DOHH2 (cell line): ENCODE results near the gene PRDM10.

Experiments used
- H3F3A ChIP-seq: fragments of 200-600 bp; sonication (generic), shearing (Covaris generic); 2 replicates; pipeline ENCODE4 v1.6.0; 2016; ENCODE audit warnings: antibody characterized with exemption, mild to moderate bottlenecking; ENCODE audit not compliant: control insufficient read depth, insufficient read depth
- H3K27ac ChIP-seq: fragments of 200-600 bp; sonication (generic); 2 replicates; pipeline ENCODE4 v1.5.1; 2014; ENCODE audit warnings: low read depth, mild to moderate bottlenecking, low read length, moderate library complexity
- H3K27me3 ChIP-seq: fragments of 200-600 bp; sonication (generic); 2 replicates; pipeline ENCODE4 v1.6.1; 2014; ENCODE audit warnings: mild to moderate bottlenecking, low read length, mixed read lengths; ENCODE audit not compliant: control insufficient read depth
- H3K36me3 ChIP-seq: fragments of 200-600 bp; sonication (generic); 2 replicates; pipeline ENCODE4 v1.6.1; 2014; ENCODE audit warnings: mild to moderate bottlenecking, low read length, moderate library complexity, mixed read lengths; ENCODE audit not compliant: control insufficient read depth
- H3K4me1 ChIP-seq: fragments of 200-600 bp; sonication (generic); 2 replicates; pipeline ENCODE4 v1.6.1; 2014; ENCODE audit warnings: mild to moderate bottlenecking, low read length, mixed read lengths; ENCODE audit not compliant: control insufficient read depth
- H3K4me2 ChIP-seq: fragments of 200-600 bp; sonication (generic); 2 replicates; pipeline ENCODE4 v1.6.0; 2014; ENCODE audit warnings: mild to moderate bottlenecking, low read length, moderate library complexity
- H3K4me3 ChIP-seq: fragments of 200-600 bp; sonication (generic); 2 replicates; pipeline ENCODE4 v1.5.1; 2014; ENCODE audit warnings: mild to moderate bottlenecking, low read length, mixed read lengths
- H3K79me2 ChIP-seq: fragments of 200-600 bp; sonication (generic); 2 replicates; pipeline ENCODE4 v1.6.1; 2014; ENCODE audit warnings: mild to moderate bottlenecking, low read length, mixed read lengths; ENCODE audit not compliant: control insufficient read depth
- H3K9me2 ChIP-seq: fragments of 200-600 bp; sonication (generic); replicated peaks from 2 replicates; pipeline ENCODE4 v1.6.1; 2014; ENCODE audit warnings: mild to moderate bottlenecking, low read length, mixed read lengths; ENCODE audit not compliant: control insufficient read depth
- H3K9me3 ChIP-seq: fragments of 200-600 bp; sonication (generic); 2 replicates; pipeline ENCODE4 v1.6.1; 2014; ENCODE audit warnings: antibody characterized with exemption, low read length, mixed read lengths; ENCODE audit not compliant: control insufficient read depth, insufficient read depth
- H4K20me1 ChIP-seq: fragments of 200-600 bp; sonication (generic); 2 replicates; pipeline ENCODE4 v1.6.0; 2014; ENCODE audit warnings: low read depth, mild to moderate bottlenecking, antibody characterized with exemption, low read length, moderate library complexity; ENCODE audit not compliant: control insufficient read depth, insufficient read depth
- CTCF ChIP-seq: fragments of 200-600 bp; sonication (generic); IDR thresholded peaks from one replicate; pipeline ENCODE4 v1.5.1; 2014; ENCODE audit warnings: antibody characterized with exemption, mild to moderate bottlenecking, low read depth, low read length; ENCODE audit not compliant: poor library complexity, severe bottlenecking
- EZH2phosphoT487 ChIP-seq: fragments of 200-600 bp; sonication (generic); IDR thresholded peaks from 2 replicates; pipeline ENCODE4 v1.6.1; 2017; ENCODE audit warnings: borderline replicate concordance, mild to moderate bottlenecking, antibody characterized with exemption, low read length, moderate library complexity, mixed read lengths

PRDM10 gene

GRCh38 chr11:129855086-129855485, 147.5 kb downstream of the PRDM10 start:
- H3K9me2 ChIP-seq: no peaks in the 10 kb centered on the region
- no peaks in the 10 kb centered on the region for H3K27me3 ChIP-seq
- H3K4me1 ChIP-seq: peaks cover 13% of the 10 kb centered on the region
- peaks cover 3% of the 10 kb centered on the region; the same call in 1 of the 2 replicates for H3K36me3 ChIP-seq
- no peak overlapping the region for H3K27ac ChIP-seq
- TF ChIP-seq EZH2phosphoT487 (no peak), CTCF (no peak)
- H3F3A ChIP-seq: no peaks in the 10 kb centered on the region
- no peak overlapping the region for H3K4me2 ChIP-seq
- H3K4me3 ChIP-seq: no peak overlapping the region
- no peaks in the 10 kb centered on the region for H3K79me2 ChIP-seq
- no peaks in the 10 kb centered on the region for H4K20me1 ChIP-seq
- H3K9me3 ChIP-seq: no peaks in the 10 kb centered on the region

GRCh38 chr11:129854232-129854805, 148.3 kb downstream of the PRDM10 start:
- Histone ChIP-seq H4K20me1 (no peaks in the 10 kb centered on the region), H3K79me2 (no peaks in the 10 kb centered on the region), H3F3A (no peaks in the 10 kb centered on the region), H3K4me1 (peaks cover 13% of the 10 kb centered on the region), H3K4me2 (0 out of 2 replicates have a peak overlapping the region, but pooled peaks have one; percentile 23), H3K4me3 (no peak overlapping the region; the same call in 1 of the 2 replicates), H3K36me3 (no peaks in the 10 kb centered on the region), H3K27ac (no peak overlapping the region), H3K27me3 (no peaks in the 10 kb centered on the region), H3K9me2 (no peaks in the 10 kb centered on the region), H3K9me3 (no peaks in the 10 kb centered on the region)
- TF ChIP-seq CTCF (no peak), EZH2phosphoT487 (no peak)

- no peaks in the 10 kb centered on the region for H3F3A ChIP-seq
- H3K4me2 ChIP-seq: peak overlapping the region; percentile 23
- no peak overlapping the region for H3K27ac ChIP-seq
Observed at GRCh38 chr11:129853518-129854231, 149.0 kb downstream of the PRDM10 start.

More at GRCh38 chr11:129853518-129854231, 149.0 kb downstream of the PRDM10 start:
- Histone ChIP-seq H3K36me3 (no peaks in the 10 kb centered on the region), H3K27me3 (no peaks in the 10 kb centered on the region), H3K9me3 (no peaks in the 10 kb centered on the region), H3K79me2 (no peaks in the 10 kb centered on the region), H4K20me1 (no peaks in the 10 kb centered on the region), H3K4me1 (peaks cover 13% of the 10 kb centered on the region), H3K4me3 (peak overlapping the region; percentile 2; the same call in 1 of the 2 replicates), H3K9me2 (no peaks in the 10 kb centered on the region)
- no peak for TF ChIP-seq EZH2phosphoT487
- no peak for TF ChIP-seq CTCF
